NCI-H1092 (cell line): Measurements from ENCODE around the gene MUC4.
"Not testable (repeated sequence)": the region's sequence is repeated elsewhere in the genome, so short reads cannot be mapped to it uniquely, and the experiment has no call there.

ENCODE experiments used
- DNase-seq: peaks from one replicate; lab custom pipeline; 2025; lab: John Stamatoyannopoulos, UW

Gene MUC4

DNA sequence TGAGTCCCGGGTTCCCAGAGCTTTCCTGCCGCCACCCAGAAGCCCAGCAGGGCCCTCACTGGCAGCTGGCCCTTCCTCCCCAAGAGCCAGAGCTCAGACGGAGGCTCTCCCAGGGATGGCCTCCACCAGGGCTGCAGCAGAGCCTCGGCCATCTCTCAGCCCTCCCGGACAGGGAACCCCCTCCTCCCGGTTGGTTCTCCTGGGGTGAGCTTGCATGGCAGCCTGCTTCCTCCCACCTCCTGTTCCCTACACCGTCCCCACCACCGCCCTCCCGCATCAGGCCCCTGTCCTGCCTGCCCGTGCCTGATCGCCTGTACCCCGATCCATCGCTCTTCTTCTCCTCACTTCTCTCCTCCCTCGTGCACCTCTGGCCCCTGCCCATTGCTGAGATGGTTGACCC lies 24.1 kb upstream of the MUC4 start:
- no peak for DNase-seq

GRCh38 chr3:195834675-195835583 lies 23.2 kb upstream of the MUC4 start:
- DNase-seq = no peak

GRCh38 chr3:195829897-195830254 lies 18.1 kb upstream of the MUC4 start:
- no peak for DNase-seq

DNA sequence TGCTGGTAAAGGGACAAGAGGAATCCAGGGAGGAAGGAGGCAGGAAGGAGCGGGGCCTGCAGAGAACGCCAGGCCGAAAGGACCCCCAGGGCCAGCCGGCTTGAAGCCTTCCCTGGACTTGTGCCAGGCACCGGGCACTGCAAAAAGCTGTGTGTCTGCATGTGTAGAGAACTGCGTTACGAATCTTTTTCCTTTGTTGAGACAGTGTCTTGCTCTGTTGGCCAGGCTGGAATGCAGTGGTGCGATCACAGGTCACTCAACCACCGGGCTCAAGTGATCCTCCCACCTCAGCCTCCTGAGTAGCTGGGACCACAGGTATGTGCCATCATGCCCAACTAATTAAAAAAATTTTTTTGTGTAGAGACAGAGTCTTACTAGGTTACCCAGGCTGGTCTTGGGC lies 17.0 kb upstream of the MUC4 start:
- DNase-seq = no peak

GRCh38 chr3:195825857-195826804 lies 14.4 kb upstream of the MUC4 start:
- no peak for DNase-seq

GRCh38 chr3:195825191-195825588 lies 13.5 kb upstream of the MUC4 start:
- DNase-seq = no peak

- not testable (repeated sequence) for DNase-seq
These were observed 12.9 kb upstream of the MUC4 start for GRCh38 chr3:195824425-195825190.

- no peak for DNase-seq
These were observed 12.3 kb upstream of the MUC4 start for GRCh38 chr3:195823999-195824398.

DNA sequence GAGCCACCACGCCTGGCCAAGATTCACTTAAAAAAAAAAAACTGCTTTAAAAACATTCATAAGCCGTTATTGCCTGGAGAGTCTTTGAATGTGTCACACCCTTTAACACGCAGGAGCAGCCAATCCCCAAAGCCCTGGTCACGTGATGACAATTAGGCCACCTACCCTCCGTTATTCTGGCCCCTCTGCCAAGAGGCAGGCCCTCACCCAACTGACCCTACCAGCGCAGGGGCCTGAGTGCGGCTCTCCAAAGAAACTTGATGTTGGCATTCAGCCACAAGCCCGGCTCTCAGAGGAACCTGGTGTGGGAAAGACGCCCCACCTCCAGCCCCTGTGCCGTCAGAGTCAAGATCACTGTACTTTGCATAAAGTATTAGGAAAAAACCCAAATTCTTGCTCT lies 11.6 kb upstream of the MUC4 start:
- DNase-seq = no peak

DNA sequence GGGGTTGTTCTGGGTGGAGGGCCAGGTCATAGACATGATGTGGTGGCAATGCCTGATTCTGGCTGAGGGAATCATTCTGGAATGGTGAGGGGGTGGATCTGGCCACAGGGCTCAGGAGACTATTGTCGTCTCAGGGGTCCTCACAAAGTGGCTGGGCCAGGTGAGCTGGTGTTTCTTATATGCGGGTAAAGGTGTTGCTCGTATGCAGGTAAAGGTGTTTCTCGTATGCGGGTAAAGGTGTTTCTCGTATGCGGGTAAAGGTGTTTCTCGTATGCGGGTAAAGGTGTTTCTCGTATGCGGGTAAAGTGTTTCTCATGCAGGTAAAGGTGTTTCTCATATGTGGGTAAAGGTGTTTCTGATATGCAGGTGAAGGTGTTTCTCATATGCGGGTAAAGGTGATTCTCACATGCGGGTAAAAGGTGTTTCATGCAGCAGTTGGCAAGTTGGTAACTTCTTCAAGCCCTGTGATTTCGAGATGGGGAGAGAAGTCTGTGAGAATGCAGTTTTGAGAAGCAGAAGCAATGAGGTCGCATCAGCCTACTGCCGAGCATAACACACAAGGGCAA lies 10.5 kb upstream of the MUC4 start:
- no peak for DNase-seq

DNA sequence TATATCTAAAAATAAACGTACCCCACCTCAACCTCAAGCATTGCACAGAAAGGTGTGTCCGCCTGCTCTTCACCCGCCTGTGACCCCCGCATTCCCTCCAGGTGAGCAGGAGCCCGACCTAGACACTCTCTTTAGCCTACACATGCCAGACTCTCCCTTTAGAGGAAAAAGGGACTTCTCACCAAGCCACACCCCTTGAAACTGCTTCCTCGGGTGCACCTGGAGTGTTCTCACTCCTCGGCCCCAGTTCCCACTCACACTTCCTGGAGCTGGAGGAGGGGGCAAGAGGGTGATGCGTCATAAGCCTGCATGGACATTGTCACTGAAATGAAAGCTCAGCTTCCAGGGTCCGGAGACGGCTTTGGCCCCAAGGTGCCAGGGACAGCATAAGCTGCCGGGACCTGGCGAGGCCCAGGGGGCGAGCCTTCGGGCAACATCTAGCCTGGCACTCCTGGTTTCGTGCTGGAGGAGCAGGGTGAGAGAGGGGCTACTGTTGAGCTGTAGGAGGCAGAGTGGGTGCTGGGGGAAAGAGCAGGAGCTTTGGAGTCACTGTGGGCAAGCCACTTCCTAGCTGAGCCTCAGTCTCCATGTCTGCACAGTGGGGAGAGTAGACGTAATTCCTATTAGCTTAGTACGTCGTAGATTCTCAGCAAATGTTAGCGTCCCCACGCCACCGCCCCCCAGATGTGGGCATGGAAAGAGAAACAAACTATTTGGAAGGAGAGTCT lies 9.8 kb upstream of the MUC4 start:
- no peak for DNase-seq

DNA sequence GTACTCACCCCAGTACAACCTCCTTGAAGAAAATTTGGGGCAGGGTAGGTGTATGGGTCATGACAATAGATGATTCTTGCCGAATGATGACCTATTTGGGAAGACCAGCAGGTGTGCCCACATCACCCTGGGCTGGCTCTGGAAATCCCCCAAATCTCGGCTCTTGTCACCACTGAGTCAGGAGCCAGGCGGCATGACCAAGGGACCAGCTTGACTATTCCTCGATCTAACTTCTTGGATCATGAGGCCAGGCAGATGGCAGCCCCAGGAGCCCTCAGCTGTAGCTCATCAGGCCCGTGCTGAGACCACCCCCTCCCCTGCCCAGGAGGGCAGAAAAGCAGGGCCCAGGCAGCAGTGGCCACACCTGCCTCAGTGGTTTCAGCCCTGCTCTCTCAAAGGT lies 9.2 kb upstream of the MUC4 start:
- DNase-seq = no peak

DNA sequence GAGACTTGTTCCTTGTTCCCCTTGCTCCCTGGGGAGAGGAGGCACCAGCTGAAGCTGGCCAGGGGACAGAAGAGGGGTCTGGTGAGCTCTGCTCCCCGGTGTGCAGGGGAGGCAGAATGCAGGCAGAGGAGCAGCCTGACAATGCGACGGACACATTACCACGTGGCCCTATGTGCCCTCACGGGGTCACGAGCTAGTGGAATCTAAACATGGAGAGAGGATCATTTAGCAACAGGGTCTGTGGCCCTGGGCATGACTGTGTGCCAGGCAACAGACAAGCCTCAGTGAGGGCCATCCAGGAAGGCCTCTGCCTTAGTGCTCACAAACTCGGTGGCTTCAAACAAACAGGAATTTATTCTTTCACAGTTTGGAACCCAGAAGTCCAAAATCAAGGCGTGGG lies 8.5 kb upstream of the MUC4 start:
- DNase-seq = no peak

DNA sequence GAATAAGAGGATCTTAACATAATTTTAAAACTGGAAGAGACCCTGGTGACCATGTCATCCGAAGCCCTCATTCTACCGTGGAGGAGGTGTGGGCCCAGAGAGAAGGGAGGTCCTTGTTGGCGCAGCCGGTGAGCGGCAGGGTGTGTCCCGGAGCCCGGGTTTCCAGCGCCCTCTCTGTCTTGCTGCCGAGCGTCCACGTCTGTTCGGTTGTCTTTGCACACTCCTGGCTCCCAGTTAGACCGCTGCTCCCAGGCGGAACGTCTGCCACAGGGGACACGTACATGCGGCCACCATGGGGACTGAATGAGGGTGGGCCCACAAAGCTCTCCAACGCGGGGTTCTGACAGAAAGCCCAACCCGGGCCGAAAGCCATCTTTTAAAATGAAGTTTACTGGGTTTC lies 6.6 kb upstream of the MUC4 start:
- DNase-seq = no peak

- no peak for DNase-seq
These were observed 5.9 kb upstream of the MUC4 start for GRCh38 chr3:195817578-195818135.

GRCh38 chr3:195816276-195816913 lies 4.7 kb upstream of the MUC4 start:
- not testable (repeated sequence) for DNase-seq

DNA sequence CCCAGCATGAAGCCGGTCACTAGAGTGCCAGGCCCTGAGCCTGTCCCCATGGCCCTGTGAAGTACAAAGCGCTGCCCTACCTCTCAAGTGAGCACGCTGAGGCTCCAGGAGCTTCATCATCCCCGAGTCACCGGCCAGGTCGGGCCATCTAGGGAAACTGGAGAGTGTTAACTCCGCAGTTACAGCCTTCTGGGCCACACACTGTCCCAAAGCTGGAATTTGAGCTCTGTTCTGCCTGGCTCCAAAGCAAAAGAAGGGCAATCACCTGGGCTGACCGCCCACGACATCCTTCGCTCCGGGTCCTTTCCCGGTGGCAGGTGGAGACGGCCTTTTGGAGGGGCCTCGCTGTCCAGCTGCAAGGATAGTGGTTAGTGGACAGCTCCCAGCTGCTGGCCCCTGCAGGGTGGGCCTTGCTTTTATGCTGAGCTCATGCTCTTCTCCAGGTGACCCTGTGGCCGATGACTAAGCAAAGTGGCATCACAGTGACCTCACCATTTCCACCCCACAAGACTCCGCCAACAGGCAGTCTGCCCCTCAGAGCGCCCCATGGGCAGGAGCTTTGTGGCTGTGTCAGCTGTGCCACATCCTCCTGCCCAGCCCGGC lies 3.5 kb upstream of the MUC4 start:
- no peak for DNase-seq

DNA sequence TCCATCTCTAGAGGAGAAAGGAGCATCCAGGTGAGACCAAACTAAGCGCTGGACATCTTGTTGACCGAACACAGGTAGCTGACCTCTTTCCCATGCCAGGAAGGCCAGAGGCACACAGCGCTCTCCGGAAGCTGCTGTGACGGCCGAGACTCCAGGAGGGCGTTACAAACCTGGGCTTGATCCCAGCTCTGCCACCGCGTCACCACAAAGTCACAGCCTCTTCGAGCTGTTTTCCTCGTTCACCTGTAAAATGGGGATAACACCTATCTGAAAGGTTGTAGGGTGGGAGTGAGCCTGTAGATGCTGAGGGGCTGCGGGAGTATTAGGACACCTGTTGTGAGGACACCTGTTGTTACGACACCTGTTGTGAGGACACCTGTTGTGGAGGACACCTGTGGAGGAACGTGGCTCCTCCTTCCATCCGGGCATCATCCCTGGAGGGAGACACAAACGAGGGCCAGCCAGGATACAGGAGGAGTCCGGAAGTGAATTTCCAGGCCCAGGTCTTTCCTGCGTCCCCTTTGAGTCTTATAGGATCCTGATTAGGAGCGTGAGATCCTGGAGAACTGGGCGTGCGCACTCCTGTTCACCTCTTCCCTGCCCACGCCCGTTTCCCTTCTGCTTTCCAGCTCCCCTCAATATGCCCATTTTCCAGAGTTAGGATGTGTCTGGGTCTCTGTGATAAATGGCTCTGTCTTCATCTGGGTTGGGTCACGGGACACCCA lies 2.3 kb upstream of the MUC4 start:
- DNase-seq = no peak

DNA sequence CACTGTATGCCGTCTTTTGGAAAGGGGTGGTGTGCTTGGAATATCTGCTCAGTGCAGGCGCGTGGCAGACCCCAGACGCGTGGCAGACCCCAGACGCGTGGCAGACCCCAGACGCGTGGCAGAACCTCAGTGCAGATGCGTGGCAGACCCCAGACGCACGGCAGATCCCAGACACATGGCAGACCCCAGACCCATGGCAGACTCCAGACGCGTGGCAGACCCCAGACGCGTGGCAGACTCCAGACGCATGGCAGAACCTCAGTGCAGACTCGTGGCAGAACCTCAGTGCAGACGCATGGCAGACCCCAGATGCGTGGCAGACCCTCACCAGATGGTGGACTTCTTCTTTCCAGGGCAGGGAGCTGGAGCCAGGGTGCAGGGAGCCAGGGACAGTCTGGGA lies 637 bp upstream of the MUC4 start:
- no peak for DNase-seq
